HUDEP-2 (cell line): ENCODE measurements around the gene ANKRD42.
A peak's percentile ranks its signal among the peaks of the same experiment; 100 is the strongest.
"Not testable (repeated sequence)": the region's sequence is repeated elsewhere in the genome, so short reads cannot be mapped to it uniquely, and the experiment has no call there.

Experiments
- DNase-seq, 76 experiments: peaks; one replicate each; lab custom pipeline; 2025; ENCODE audit not compliant: unreplicated experiment in 76 of 76; lab: John Stamatoyannopoulos, UW

ANKRD42 gene

GRCh38 chr11:83223457-83223856 is 29.9 kb downstream of the ANKRD42 start:
- DNase-seq: no peak

- no peak for DNase-seq
Measured at GRCh38 chr11:83235825-83236224, 42.3 kb downstream of the ANKRD42 start.

GRCh38 chr11:83238111-83238510 is 44.6 kb downstream of the ANKRD42 start:
- DNase-seq: no peak

GRCh38 chr11:83241291-83241946 is 47.9 kb downstream of the ANKRD42 start:
- peak in 37 of 76 experiments; percentile 2 to 56 (median 16) for DNase-seq

- no peak for DNase-seq
Measured at GRCh38 chr11:83249445-83249844, 55.9 kb downstream of the ANKRD42 start.

GRCh38 chr11:83249972-83250593 is 56.6 kb downstream of the ANKRD42 start:
- peak in 14 of 76 experiments; percentile 1 to 36 (median 14) for DNase-seq

GRCh38 chr11:83252266-83252665 is 58.8 kb downstream of the ANKRD42 start:
- DNase-seq: no peak

- DNase-seq: no peak
Measured at GRCh38 chr11:83252941-83253340, 59.4 kb downstream of the ANKRD42 start.

- no peak for DNase-seq
Measured at GRCh38 chr11:83255366-83255765, 61.9 kb downstream of the ANKRD42 start.

- DNase-seq: no peak
Measured at GRCh38 chr11:83256602-83257340, 63.3 kb downstream of the ANKRD42 start.

- no peak for DNase-seq
Measured at GRCh38 chr11:83257761-83258168, 64.3 kb downstream of the ANKRD42 start.

- no peak for DNase-seq
Measured at GRCh38 chr11:83259559-83259958, 66.0 kb downstream of the ANKRD42 start.

- no peak for DNase-seq
Measured at GRCh38 chr11:83265331-83265730, 71.8 kb downstream of the ANKRD42 start.

GRCh38 chr11:83269080-83269479 is 75.6 kb downstream of the ANKRD42 start:
- DNase-seq: not testable (repeated sequence)

- DNase-seq: not testable (repeated sequence)
Measured at GRCh38 chr11:83271734-83272133, 78.2 kb downstream of the ANKRD42 start.

- DNase-seq: no peak
Measured at GRCh38 chr11:83272627-83273026, 79.1 kb downstream of the ANKRD42 start.

GRCh38 chr11:83275888-83276641 is 82.6 kb downstream of the ANKRD42 start:
- no peak for DNase-seq

- no peak for DNase-seq
Measured at GRCh38 chr11:83278351-83278750, 84.8 kb downstream of the ANKRD42 start.

GRCh38 chr11:83280256-83280655 is 86.7 kb downstream of the ANKRD42 start:
- no peak for DNase-seq

GRCh38 chr11:83282084-83282716 is 88.7 kb downstream of the ANKRD42 start:
- no peak for DNase-seq
